Mucosa of rectum (tissue), 2 donors: ENCODE data around the gene CCDC127.
"Not testable (repeated sequence)": the region's sequence is repeated elsewhere in the genome, so short reads cannot be mapped to it uniquely, and the experiment has no call there.

Source experiments
- H3K27ac ChIP-seq, 2 donors: one replicate each; pipeline ENCODE4 v1.7.0; 2013; ENCODE audit warnings: inconsistent platforms in 2 of 2, low read depth in 2 of 2, low read length in 2 of 2
- H3K27me3 ChIP-seq, 2 donors: one replicate each; pipeline ENCODE4 v1.7.0; 2013; ENCODE audit warnings: low read length in 2 of 2; ENCODE audit not compliant: control insufficient read depth in 2 of 2, insufficient read depth in 2 of 2
- H3K36me3 ChIP-seq, 2 donors: one replicate each; pipeline ENCODE4 v1.7.0; 2013; ENCODE audit warnings: low read length in 2 of 2; ENCODE audit not compliant: control insufficient read depth in 2 of 2, insufficient read depth in 2 of 2
- H3K4me1 ChIP-seq, 2 donors: one replicate each; pipeline ENCODE4 v1.7.0; 2013; ENCODE audit warnings: low read length in 2 of 2, mild to moderate bottlenecking in 1 of 2; ENCODE audit not compliant: control insufficient read depth in 2 of 2, insufficient read depth in 2 of 2
- H3K4me3 ChIP-seq, 2 donors: one replicate each; pipeline ENCODE4 v1.7.0; 2013; ENCODE audit warnings: low read length in 2 of 2
- H3K9ac ChIP-seq, 2 donors: one replicate each; pipeline ENCODE4 v1.7.0; 2013; ENCODE audit warnings: low read length in 2 of 2, low read depth in 1 of 2, mild to moderate bottlenecking in 1 of 2
- H3K9me3 ChIP-seq, 2 donors: one replicate each; pipeline ENCODE4 v1.7.0; 2013; ENCODE audit warnings: low read length in 2 of 2; ENCODE audit not compliant: control insufficient read depth in 2 of 2
- donor health status: healthy.
- donor health status: Normal muscosa, but diverticular disease.

CCDC127 gene

GRCh38 chr5:167511-167910 lies 50.4 kb downstream of the CCDC127 start:
- no peaks in the 10 kb centered on the region for H3K4me1 ChIP-seq
- no peak overlapping the region for H3K27ac ChIP-seq
- no peaks in the 10 kb centered on the region for H3K36me3 ChIP-seq
- H3K27me3 ChIP-seq: no peaks in the 10 kb centered on the region
- no peak overlapping the region for H3K4me3 ChIP-seq
- H3K9ac ChIP-seq: no peak overlapping the region
- H3K9me3 ChIP-seq: no peaks in the 10 kb centered on the region

GRCh38 chr5:166441-167372 lies 51.2 kb downstream of the CCDC127 start:
- Histone ChIP-seq H3K27ac (no peak overlapping the region), H3K4me3 (no peak overlapping the region), H3K27me3 (no peaks in the 10 kb centered on the region), H3K4me1 (no peaks in the 10 kb centered on the region), H3K36me3 (no peaks in the 10 kb centered on the region), H3K9ac (no peak overlapping the region), H3K9me3 (no peaks in the 10 kb centered on the region)

GRCh38 chr5:164783-165182 lies 53.2 kb downstream of the CCDC127 start:
- H3K36me3 ChIP-seq, H3K27ac ChIP-seq, H3K4me1 ChIP-seq, H3K9me3 ChIP-seq, H3K9ac ChIP-seq, H3K27me3 ChIP-seq, H3K4me3 ChIP-seq: not testable (repeated sequence)

GRCh38 chr5:164244-164643 lies 53.7 kb downstream of the CCDC127 start:
- Histone ChIP-seq H3K9me3 (no peaks in the 10 kb centered on the region), H3K9ac (no peak overlapping the region), H3K4me3 (no peak overlapping the region), H3K36me3 (no peaks in the 10 kb centered on the region), H3K27me3 (no peaks in the 10 kb centered on the region), H3K4me1 (no peaks in the 10 kb centered on the region), H3K27ac (no peak overlapping the region)

- no peak overlapping the region for H3K9ac ChIP-seq
- no peak overlapping the region for H3K4me3 ChIP-seq
- H3K36me3 ChIP-seq: no peaks in the 10 kb centered on the region
- H3K27ac ChIP-seq: no peak overlapping the region
- H3K27me3 ChIP-seq: no peaks in the 10 kb centered on the region
- no peaks in the 10 kb centered on the region for H3K4me1 ChIP-seq
- no peaks in the 10 kb centered on the region for H3K9me3 ChIP-seq
Measured at GRCh38 chr5:163841-164240, 54.1 kb downstream of the CCDC127 start.

- no peak overlapping the region for H3K9ac ChIP-seq
- H3K27ac ChIP-seq: no peak overlapping the region
Measured at GRCh38 chr5:163338-163620, 54.7 kb downstream of the CCDC127 start.

GRCh38 chr5:162565-163337 lies 55.2 kb downstream of the CCDC127 start:
- Histone ChIP-seq H3K27me3 (no peaks in the 10 kb centered on the region), H3K4me3 (no peak overlapping the region), H3K9me3 (no peaks in the 10 kb centered on the region), H3K27ac (no peak overlapping the region), H3K9ac (no peak overlapping the region), H3K4me1 (no peaks in the 10 kb centered on the region), H3K36me3 (no peaks in the 10 kb centered on the region)

More at GRCh38 chr5:163338-163620, 54.7 kb downstream of the CCDC127 start:
- Histone ChIP-seq H3K9me3 (no peaks in the 10 kb centered on the region), H3K4me3 (no peak overlapping the region), H3K36me3 (no peaks in the 10 kb centered on the region), H3K4me1 (no peaks in the 10 kb centered on the region), H3K27me3 (no peaks in the 10 kb centered on the region)

GRCh38 chr5:162190-162564 lies 55.8 kb downstream of the CCDC127 start:
- Histone ChIP-seq H3K27me3 (no peaks in the 10 kb centered on the region), H3K4me3 (no peak overlapping the region), H3K9me3 (no peaks in the 10 kb centered on the region), H3K9ac (no peak overlapping the region), H3K36me3 (no peaks in the 10 kb centered on the region), H3K4me1 (no peaks in the 10 kb centered on the region), H3K27ac (no peak overlapping the region)

GRCh38 chr5:161803-162110 lies 56.2 kb downstream of the CCDC127 start:
- H3K36me3 ChIP-seq: no peaks in the 10 kb centered on the region
- no peaks in the 10 kb centered on the region for H3K4me1 ChIP-seq
- no peaks in the 10 kb centered on the region for H3K9me3 ChIP-seq
- H3K9ac ChIP-seq: no peak overlapping the region
- no peak overlapping the region for H3K27ac ChIP-seq
- no peak overlapping the region for H3K4me3 ChIP-seq
- H3K27me3 ChIP-seq: no peaks in the 10 kb centered on the region

GRCh38 chr5:160921-161802 lies 56.8 kb downstream of the CCDC127 start:
- no peak overlapping the region for H3K4me3 ChIP-seq
- no peaks in the 10 kb centered on the region for H3K36me3 ChIP-seq
- H3K9ac ChIP-seq: no peak overlapping the region
- no peak overlapping the region for H3K27ac ChIP-seq
- no peaks in the 10 kb centered on the region for H3K9me3 ChIP-seq
- H3K4me1 ChIP-seq: no peaks in the 10 kb centered on the region
- H3K27me3 ChIP-seq: no peaks in the 10 kb centered on the region
